ENCODE measurements around the gene PRPF4. TPM values are rescaled to one million over a fixed set of nuclear protein-coding genes. Genes with fewer than 3 reads are reported as not detected.

PRPF4 gene
- total RNA-seq, 2 experiments from 2014 or later, result 23.4 to 25.5 TPM

DNA sequence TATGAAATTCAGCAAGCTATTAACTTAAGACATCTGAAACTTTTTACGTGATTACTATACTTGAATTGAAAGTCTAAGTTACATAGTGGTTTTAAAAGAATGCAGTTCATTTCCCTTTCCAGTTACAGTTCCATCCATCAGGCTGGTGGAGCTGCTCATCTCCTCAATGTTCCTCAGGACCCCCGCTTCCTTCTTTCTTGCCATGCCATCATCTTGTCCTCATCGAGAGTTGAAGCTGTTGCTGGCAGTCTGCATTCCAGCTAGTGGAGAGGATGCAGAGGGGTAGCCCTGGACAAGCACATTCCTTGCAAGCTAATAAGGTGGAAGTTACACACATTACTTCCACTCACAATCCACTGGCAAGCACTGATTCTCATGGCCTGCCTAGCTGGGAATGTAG is 36.5 kb downstream of the PRPF4 start:
- no peak overlapping the region for H3K27ac Mint-ChIP-seq
- H3K36me3 Mint-ChIP-seq (ENCODE audit: low read depth), result no peaks in the 10 kb centered on the region
- intact Hi-C loops (cut with DNase I, micrococcal nuclease), result no loop called here

GRCh38 chr9:113313261-113313660 is 37.8 kb downstream of the PRPF4 start:
- Mint-ChIP-seq H3K36me3 (ENCODE audit: low read depth) (no peaks in the 10 kb centered on the region), H3K9me3 (no peaks in the 10 kb centered on the region), H3K27me3 (no peaks in the 10 kb centered on the region), H3K4me3 (no peak overlapping the region), H3K27ac (no peak overlapping the region), H3K4me1 (ENCODE audit: low read depth) (no peaks in the 10 kb centered on the region)
- Histone ChIP-seq H3K27me3 (ENCODE audit: control insufficient read depth in 1 of 2, insufficient read depth in 2 of 2, low read length in 2 of 2) (no peaks in the 10 kb centered on the region), H3K4me1 (ENCODE audit: insufficient read depth, low read length) (no peaks in the 10 kb centered on the region), H3K36me3 (ENCODE audit: insufficient read depth, low read length) (no peaks in the 10 kb centered on the region), H3K27ac (ENCODE audit: low read depth in 1 of 2, low read length in 2 of 2) (no peak overlapping the region), H3K9me3 (ENCODE audit: control insufficient read depth in 1 of 2, insufficient read depth in 1 of 2, low read length in 2 of 2) (no peaks in the 10 kb centered on the region), H3K4me3 (ENCODE audit: low read length) (no peak overlapping the region)
- TF ChIP-seq CTCF (IDR thresholded peaks at IDR 0.05), result no peak
- ATAC-seq (ENCODE audit: poor library complexity), result no peak
- intact Hi-C loops (cut with DNase I, micrococcal nuclease), result no loop called here
- CTCF ChIA-PET, result no interaction called here
- POLR2A ChIA-PET, result no interaction called here
- no peak for DNase-seq

More for the DNA sequence above, 36.5 kb downstream of the PRPF4 start:
- no peaks in the 10 kb centered on the region for H3K27me3 ChIP-seq (ENCODE audit: control insufficient read depth in 1 of 2, insufficient read depth in 2 of 2, low read length in 2 of 2)
- no peaks in the 10 kb centered on the region for H3K4me1 Mint-ChIP-seq (ENCODE audit: low read depth)
- H3K4me1 ChIP-seq (ENCODE audit: insufficient read depth, low read length), result no peaks in the 10 kb centered on the region
- no peaks in the 10 kb centered on the region for H3K27me3 Mint-ChIP-seq
- H3K4me3 ChIP-seq (ENCODE audit: low read length), result no peak overlapping the region
- no peak for DNase-seq
- ChIA-PET POLR2A (no interaction called here), CTCF (interaction anchor here (0.9 kb wide), 1 partner anchor 346 kb away, joined by 3 read pairs; no protein-coding TSS in a partner anchor)
- TF ChIP-seq CTCF (IDR thresholded peaks at IDR 0.05), result no peak
- ATAC-seq (ENCODE audit: poor library complexity), result no peak
- H3K4me3 Mint-ChIP-seq, result no peak overlapping the region
- no peaks in the 10 kb centered on the region for H3K9me3 Mint-ChIP-seq
- H3K36me3 ChIP-seq (ENCODE audit: insufficient read depth, low read length), result no peaks in the 10 kb centered on the region
- H3K27ac ChIP-seq (ENCODE audit: low read depth in 1 of 2, low read length in 2 of 2), result no peak overlapping the region
- H3K9me3 ChIP-seq (ENCODE audit: control insufficient read depth in 1 of 2, insufficient read depth in 1 of 2, low read length in 2 of 2), result no peaks in the 10 kb centered on the region

DNA sequence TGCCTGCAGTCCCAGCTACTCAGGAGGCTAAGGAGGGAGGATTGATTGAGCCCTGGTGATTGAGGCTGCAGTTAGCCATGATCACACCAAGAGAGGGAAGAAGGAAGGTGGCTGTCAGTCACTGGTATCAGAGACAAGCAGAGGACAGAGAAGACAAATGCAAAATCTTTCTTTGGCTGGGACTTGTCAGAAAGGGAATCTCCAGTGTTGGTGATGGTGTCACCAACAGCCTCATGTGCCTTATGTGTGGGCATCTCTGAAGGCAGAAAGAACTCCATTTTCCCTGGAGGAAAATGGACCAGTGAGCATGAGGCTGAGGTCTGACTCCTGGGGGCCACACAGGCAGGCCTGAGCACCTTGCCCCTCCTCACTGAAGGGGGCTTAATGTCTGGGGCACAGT is 39.8 kb downstream of the PRPF4 start:
- Histone ChIP-seq H3K9me3 (ENCODE audit: control insufficient read depth in 1 of 2, insufficient read depth in 1 of 2, low read length in 2 of 2) (no peaks in the 10 kb centered on the region), H3K36me3 (ENCODE audit: insufficient read depth, low read length) (no peaks in the 10 kb centered on the region), H3K4me1 (ENCODE audit: insufficient read depth, low read length) (no peaks in the 10 kb centered on the region), H3K27me3 (ENCODE audit: control insufficient read depth in 1 of 2, insufficient read depth in 2 of 2, low read length in 2 of 2) (no peaks in the 10 kb centered on the region), H3K4me3 (ENCODE audit: low read length) (no peak overlapping the region), H3K27ac (ENCODE audit: low read depth in 1 of 2, low read length in 2 of 2) (no peak overlapping the region)
- Mint-ChIP-seq H3K4me3 (no peak overlapping the region), H3K4me1 (ENCODE audit: low read depth) (no peaks in the 10 kb centered on the region), H3K9me3 (no peaks in the 10 kb centered on the region), H3K27me3 (no peaks in the 10 kb centered on the region), H3K27ac (no peak overlapping the region), H3K36me3 (ENCODE audit: low read depth) (no peaks in the 10 kb centered on the region)
- DNase-seq (no peak), ATAC-seq (ENCODE audit: poor library complexity) (no peak)
- no peak for TF ChIP-seq CTCF (IDR thresholded peaks at IDR 0.05)
- ChIA-PET POLR2A (no interaction called here), CTCF (no interaction called here)
- intact Hi-C loops (cut with DNase I, micrococcal nuclease), result no loop called here

Measured in CD4-positive, alpha-beta T cell (primary cell).